Stimulated activated CD4-positive, alpha-beta T cell treated with anti-CD3 and anti-CD28 coated beads, Interleukin-2, amount 100 ng/mL, for 24 hours (primary cell): Measurements from ENCODE around the gene SFTA2.
"Not testable (repeated sequence)": the region's sequence is repeated elsewhere in the genome, so short reads cannot be mapped to it uniquely, and the experiment has no call there.

Source experiments
- DNase-seq, 2 donors: peaks; one replicate each; pipeline ENCODE4 v3.0.0-alpha.2; 2020

SFTA2 gene

GRCh38 chr6:30942338-30943060 is 10.5 kb upstream of the SFTA2 start:
- peak in 1 of 2 donors; percentile 16 for DNase-seq

- no peak for DNase-seq
These were observed 8.5 kb upstream of the SFTA2 start, which contains the start of gene MUCL3 for GRCh38 chr6:30940361-30940986. TSS of gene MUCL3 (plus strand) at chr6:30940973. CDS start at chr6:30941000, 27 bp downstream.

- DNase-seq = no peak
These were observed 7.5 kb upstream of the SFTA2 start for GRCh38 chr6:30939473-30939872.

- DNase-seq = no peak
These were observed 6.8 kb upstream of the SFTA2 start for GRCh38 chr6:30938730-30939129.

- no peak for DNase-seq
These were observed 5.3 kb upstream of the SFTA2 start for GRCh38 chr6:30937265-30937664.

- DNase-seq = no peak
These were observed 3.0 kb upstream of the SFTA2 start for GRCh38 chr6:30935018-30935417.

GRCh38 chr6:30932665-30933365 is 845 bp upstream of the SFTA2 start:
- no peak for DNase-seq

GRCh38 chr6:30931272-30931671 is 698 bp downstream of the SFTA2 start:
- DNase-seq = no peak

- no peak for DNase-seq
These were observed 1.5 kb downstream of the SFTA2 start for GRCh38 chr6:30930506-30930905.

GRCh38 chr6:30928677-30929076 is 3.3 kb downstream of the SFTA2 start:
- no peak for DNase-seq

- not testable (repeated sequence) for DNase-seq
These were observed 4.9 kb downstream of the SFTA2 start for GRCh38 chr6:30927080-30927479.

GRCh38 chr6:30926644-30927043 is 5.3 kb downstream of the SFTA2 start:
- no peak for DNase-seq

- not testable (repeated sequence) for DNase-seq
These were observed 7.8 kb downstream of the SFTA2 start for GRCh38 chr6:30924040-30924627.

GRCh38 chr6:30922447-30922852 is 9.5 kb downstream of the SFTA2 start:
- DNase-seq = no peak

- no peak for DNase-seq
These were observed 13.3 kb downstream of the SFTA2 start for GRCh38 chr6:30918670-30919069.

GRCh38 chr6:30917487-30917886 is 14.5 kb downstream of the SFTA2 start:
- no peak for DNase-seq

GRCh38 chr6:30917041-30917440 is 14.9 kb downstream of the SFTA2 start:
- DNase-seq = no peak

- no peak for DNase-seq
These were observed 16.4 kb downstream of the SFTA2 start for GRCh38 chr6:30915591-30915946.

- DNase-seq = peak; percentile 22 to 24
These were observed 16.9 kb downstream of the SFTA2 start for GRCh38 chr6:30914854-30915590.

- peak; percentile 87 to 89 for DNase-seq
These were observed 17.7 kb downstream of the SFTA2 start, which contains the start of gene VARS2 for GRCh38 chr6:30914076-30914853. TSS of gene VARS2 (plus strand) at chr6:30914238. CDS start at chr6:30914837, 599 bp downstream.

- no peak for DNase-seq
These were observed 18.3 kb downstream of the SFTA2 start for GRCh38 chr6:30913721-30914075.
